ENCODE data around the gene UQCRQ. TPM values are rescaled to one million over a fixed set of nuclear protein-coding genes. Genes with fewer than 3 reads are reported as not detected.
A peak's percentile ranks its signal among the peaks of the same experiment; 100 is the strongest.

The UQCRQ gene
- total and polyA plus RNA-seq, 2 of the 13 experiments (the other 11 are each of a cell fraction or from before 2014, with no cell fraction given): 257 to 575 TPM

DNA sequence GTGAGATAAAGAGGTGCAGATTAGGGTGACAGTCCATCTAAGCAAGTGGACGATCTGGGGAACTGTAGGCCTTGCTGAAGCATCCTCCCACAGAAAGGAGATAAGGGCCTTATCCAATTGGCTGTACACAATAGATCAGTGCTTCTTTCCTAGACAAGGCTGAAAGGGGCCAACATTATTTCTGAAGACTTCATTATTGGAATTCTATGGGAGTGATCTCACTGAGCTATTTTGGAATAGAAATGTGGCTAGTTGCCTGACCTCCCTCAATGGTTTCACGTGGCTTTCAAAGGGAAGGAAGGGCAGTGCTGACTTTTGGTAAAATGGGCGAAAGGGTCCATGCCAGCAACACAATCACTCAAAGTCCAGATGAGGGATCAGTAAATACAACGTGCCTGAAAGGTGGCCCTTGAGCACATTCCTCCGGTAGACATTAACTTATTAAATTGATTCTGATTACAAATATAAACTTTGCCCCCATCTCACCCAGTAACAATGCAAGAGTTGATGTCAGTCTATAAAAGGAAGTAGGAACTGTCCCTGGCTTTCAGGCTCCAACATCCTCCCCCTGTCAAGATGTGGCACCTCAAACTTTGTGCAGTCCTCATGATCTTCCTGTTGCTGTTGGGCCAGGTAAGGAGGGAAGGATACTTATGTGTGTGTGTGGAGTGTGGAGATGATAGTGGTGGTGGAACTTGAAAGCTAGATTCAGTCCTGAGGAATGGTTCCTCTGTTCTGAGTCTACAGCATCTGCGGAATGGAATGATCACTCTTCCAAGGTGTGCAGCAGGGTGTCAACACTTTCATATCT lies 6.9 kb downstream of the UQCRQ start, which contains the start of gene LEAP2 (continued):
- peak; percentile 89 for TF ChIP-seq ARID5B (CRISPR knock-in tag; IDR thresholded peaks at IDR 0.05)
- TF ChIP-seq ZSCAN9 (CRISPR knock-in tag; IDR thresholded peaks at IDR 0.05; ENCODE audit: borderline replicate concordance): no peak; the same call in 1 of the 2 replicates
- no peak for TF ChIP-seq ATM (IDR thresholded peaks at IDR 0.05; ENCODE audit: borderline replicate concordance)
- TF ChIP-seq IRX3 (CRISPR knock-in tag; IDR thresholded peaks at IDR 0.05; ENCODE audit: borderline replicate concordance, low read depth): no peak
- TF ChIP-seq, protein P1, sequence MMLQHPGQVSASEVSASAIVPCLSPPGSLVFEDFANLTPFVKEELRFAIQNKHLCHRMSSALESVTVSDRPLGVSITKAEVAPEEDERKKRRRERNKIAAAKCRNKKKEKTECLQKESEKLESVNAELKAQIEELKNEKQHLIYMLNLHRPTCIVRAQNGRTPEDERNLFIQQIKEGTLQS (CRISPR knock-in tag; IDR thresholded peaks at IDR 0.05): no peak
- peak; percentile 59; the same call in 1 of the 2 replicates for TF ChIP-seq FOXJ3 (CRISPR knock-in tag; IDR thresholded peaks at IDR 0.05; ENCODE audit: borderline replicate concordance)
- TF ChIP-seq, protein P2, sequence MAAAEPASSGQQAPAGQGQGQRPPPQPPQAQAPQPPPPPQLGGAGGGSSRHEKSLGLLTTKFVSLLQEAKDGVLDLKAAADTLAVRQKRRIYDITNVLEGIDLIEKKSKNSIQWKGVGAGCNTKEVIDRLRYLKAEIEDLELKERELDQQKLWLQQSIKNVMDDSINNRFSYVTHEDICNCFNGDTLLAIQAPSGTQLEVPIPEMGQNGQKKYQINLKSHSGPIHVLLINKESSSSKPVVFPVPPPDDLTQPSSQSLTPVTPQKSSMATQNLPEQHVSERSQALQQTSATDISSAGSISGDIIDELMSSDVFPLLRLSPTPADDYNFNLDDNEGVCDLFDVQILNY (CRISPR knock-in tag; conservative IDR thresholded peaks at IDR 0.05): no peak
- no peak for TF ChIP-seq SYNCRIP (IDR thresholded peaks at IDR 0.05; ENCODE audit: insufficient read depth, low read depth, low read length)
- TF ChIP-seq NAIF1 (CRISPR knock-in tag; IDR thresholded peaks at IDR 0.05; ENCODE audit: borderline replicate concordance): no peak
- TF ChIP-seq, protein P3, sequence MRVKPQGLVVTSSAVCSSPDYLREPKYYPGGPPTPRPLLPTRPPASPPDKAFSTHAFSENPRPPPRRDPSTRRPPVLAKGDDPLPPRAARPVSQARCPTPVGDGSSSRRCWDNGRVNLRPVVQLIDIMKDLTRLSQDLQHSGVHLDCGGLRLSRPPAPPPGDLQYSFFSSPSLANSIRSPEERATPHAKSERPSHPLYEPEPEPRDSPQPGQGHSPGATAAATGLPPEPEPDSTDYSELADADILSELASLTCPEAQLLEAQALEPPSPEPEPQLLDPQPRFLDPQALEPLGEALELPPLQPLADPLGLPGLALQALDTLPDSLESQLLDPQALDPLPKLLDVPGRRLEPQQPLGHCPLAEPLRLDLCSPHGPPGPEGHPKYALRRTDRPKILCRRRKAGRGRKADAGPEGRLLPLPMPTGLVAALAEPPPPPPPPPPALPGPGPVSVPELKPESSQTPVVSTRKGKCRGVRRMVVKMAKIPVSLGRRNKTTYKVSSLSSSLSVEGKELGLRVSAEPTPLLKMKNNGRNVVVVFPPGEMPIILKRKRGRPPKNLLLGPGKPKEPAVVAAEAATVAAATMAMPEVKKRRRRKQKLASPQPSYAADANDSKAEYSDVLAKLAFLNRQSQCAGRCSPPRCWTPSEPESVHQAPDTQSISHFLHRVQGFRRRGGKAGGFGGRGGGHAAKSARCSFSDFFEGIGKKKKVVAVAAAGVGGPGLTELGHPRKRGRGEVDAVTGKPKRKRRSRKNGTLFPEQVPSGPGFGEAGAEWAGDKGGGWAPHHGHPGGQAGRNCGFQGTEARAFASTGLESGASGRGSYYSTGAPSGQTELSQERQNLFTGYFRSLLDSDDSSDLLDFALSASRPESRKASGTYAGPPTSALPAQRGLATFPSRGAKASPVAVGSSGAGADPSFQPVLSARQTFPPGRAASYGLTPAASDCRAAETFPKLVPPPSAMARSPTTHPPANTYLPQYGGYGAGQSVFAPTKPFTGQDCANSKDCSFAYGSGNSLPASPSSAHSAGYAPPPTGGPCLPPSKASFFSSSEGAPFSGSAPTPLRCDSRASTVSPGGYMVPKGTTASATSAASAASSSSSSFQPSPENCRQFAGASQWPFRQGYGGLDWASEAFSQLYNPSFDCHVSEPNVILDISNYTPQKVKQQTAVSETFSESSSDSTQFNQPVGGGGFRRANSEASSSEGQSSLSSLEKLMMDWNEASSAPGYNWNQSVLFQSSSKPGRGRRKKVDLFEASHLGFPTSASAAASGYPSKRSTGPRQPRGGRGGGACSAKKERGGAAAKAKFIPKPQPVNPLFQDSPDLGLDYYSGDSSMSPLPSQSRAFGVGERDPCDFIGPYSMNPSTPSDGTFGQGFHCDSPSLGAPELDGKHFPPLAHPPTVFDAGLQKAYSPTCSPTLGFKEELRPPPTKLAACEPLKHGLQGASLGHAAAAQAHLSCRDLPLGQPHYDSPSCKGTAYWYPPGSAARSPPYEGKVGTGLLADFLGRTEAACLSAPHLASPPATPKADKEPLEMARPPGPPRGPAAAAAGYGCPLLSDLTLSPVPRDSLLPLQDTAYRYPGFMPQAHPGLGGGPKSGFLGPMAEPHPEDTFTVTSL (CRISPR knock-in tag; IDR thresholded peaks at IDR 0.05; ENCODE audit: borderline replicate concordance): peak; percentile 59
- 0 out of 2 replicates have a peak, but pooled peaks have one; percentile 47 for TF ChIP-seq ZNF577 (CRISPR knock-in tag; IDR thresholded peaks at IDR 0.05; ENCODE audit: borderline replicate concordance, low read depth)
- TF ChIP-seq SP4 (CRISPR knock-in tag; IDR thresholded peaks at IDR 0.05): peak; percentile 33; the same call in 1 of the 2 replicates
- TF ChIP-seq ZXDC (CRISPR knock-in tag; IDR thresholded peaks at IDR 0.05): no peak
- no peak for TF ChIP-seq KLF13 (CRISPR knock-in tag; IDR thresholded peaks at IDR 0.05)
